Measurements from ENCODE around the gene OR13G1.

DNA sequence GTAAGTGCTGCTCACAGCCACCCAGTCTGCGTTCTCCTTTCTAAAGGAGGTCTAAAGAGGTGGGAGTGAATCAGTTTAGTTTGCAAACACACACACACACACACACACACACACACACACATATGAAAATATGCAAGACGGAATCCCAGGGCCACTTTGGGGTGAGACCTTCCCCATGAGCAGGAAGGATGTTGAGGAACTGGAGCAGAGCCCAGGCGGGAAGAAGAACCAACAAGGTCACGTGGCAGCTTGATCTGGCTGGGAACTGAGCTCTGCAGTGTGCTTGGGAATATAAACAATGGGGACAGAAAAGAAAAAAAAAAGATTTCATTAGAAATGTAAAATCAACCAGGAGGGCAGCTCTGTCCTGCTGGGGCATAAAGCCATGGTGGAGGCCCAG, 41.5 kb downstream of the OR13G1 start:
- TF ChIP-seq, protein P1, sequence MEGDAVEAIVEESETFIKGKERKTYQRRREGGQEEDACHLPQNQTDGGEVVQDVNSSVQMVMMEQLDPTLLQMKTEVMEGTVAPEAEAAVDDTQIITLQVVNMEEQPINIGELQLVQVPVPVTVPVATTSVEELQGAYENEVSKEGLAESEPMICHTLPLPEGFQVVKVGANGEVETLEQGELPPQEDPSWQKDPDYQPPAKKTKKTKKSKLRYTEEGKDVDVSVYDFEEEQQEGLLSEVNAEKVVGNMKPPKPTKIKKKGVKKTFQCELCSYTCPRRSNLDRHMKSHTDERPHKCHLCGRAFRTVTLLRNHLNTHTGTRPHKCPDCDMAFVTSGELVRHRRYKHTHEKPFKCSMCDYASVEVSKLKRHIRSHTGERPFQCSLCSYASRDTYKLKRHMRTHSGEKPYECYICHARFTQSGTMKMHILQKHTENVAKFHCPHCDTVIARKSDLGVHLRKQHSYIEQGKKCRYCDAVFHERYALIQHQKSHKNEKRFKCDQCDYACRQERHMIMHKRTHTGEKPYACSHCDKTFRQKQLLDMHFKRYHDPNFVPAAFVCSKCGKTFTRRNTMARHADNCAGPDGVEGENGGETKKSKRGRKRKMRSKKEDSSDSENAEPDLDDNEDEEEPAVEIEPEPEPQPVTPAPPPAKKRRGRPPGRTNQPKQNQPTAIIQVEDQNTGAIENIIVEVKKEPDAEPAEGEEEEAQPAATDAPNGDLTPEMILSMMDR (conservative IDR thresholded peaks at IDR 0.05 in 1 of 2, IDR thresholded peaks at IDR 0.05 in 1 of 2; ENCODE audit: extremely low read depth in 1 of 2, insufficient read depth in 1 of 2, low read depth in 1 of 2, low read length in 2 of 2) = no peak
- no peak for TF ChIP-seq EZH2 (IDR thresholded peaks at IDR 0.05; ENCODE audit: borderline replicate concordance, low read length)
